GM19099 (cell line): ENCODE data around the gene SESTD1.

Source experiments
- POLR2A ChIP-seq: IDR thresholded peaks from 3 replicates; pipeline ENCODE4 v1.6.1; 2011; ENCODE audit warnings: low read depth; ENCODE audit not compliant: insufficient read length; ENCODE audit errors: extremely low read depth

Gene SESTD1

GRCh38 chr2:179179719-179180118 lies 84.9 kb downstream of the SESTD1 start:
- TF ChIP-seq POLR2A = no peak

DNA sequence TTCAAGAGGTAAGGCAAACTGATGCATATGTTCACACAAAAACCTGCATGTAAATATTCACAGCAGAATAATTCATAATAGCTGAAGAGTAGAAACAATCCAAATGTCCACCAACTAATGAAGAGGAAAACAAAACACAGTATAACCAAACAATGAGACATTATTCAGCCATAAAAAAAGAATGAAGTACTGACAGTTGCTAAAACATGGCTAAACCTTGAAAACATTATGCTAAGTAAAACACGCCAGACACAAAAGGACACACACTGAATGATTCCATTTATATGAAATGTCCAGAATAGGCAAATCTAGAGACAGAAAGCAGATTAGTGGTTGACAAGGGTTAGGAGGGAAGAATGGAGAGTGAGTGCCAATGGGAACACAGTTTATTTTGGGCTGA lies 86.9 kb downstream of the SESTD1 start:
- TF ChIP-seq POLR2A = no peak

GRCh38 chr2:179174240-179174639 lies 90.4 kb downstream of the SESTD1 start:
- no peak for TF ChIP-seq POLR2A

- TF ChIP-seq POLR2A = no peak
Measured at GRCh38 chr2:179172894-179173293, 91.7 kb downstream of the SESTD1 start.

DNA sequence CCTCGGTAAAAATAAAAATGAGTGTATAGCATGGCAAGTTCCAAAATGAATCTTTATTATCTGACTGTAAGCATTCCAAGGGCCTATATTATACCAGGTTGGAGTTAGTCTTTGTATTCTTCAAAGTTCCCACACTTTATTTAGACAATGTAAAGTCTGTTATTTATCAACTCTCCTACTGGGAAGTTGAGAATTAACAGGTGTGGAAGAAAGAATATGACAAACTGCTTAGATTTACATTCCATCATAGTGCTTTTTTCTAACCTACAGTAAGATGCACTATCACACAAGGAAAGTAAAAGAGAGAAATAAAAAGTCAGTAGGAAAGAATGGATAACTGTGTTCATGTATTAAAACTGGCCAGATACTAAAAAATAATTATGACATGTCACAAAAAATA lies 93.3 kb downstream of the SESTD1 start:
- TF ChIP-seq POLR2A = no peak

GRCh38 chr2:179170901-179171300 lies 93.7 kb downstream of the SESTD1 start:
- TF ChIP-seq POLR2A = no peak

DNA sequence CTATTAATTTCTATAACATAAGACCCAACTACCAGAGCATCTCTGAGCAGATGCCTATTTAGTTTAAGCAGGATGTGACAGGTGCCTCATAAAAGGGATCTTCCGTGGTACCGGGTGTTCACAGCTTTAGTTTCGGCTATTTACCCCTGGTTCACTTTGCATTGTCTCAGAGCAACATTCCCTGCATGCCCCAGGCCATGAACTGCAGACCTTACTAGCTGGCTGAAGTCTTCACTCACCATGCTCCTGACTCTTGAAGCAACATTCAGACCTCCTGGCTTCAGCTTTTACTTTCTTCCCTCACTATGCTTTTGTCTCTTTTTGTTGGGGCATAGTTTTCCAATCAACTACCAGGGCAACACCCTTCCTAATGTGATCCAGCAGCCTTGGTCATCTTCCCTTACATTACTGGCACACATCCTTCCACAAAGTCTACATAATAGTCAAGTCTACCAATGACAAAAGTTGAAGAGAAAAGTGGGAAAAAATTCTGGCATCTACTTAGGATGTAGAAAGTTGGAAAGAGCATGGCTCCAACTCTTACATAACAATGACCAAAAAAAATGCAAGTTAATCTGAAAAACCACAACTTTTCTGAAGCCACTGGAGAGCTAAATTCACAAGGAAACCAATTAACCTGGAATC lies 99.2 kb downstream of the SESTD1 start:
- no peak for TF ChIP-seq POLR2A

- no peak for TF ChIP-seq POLR2A
Measured at GRCh38 chr2:179141206-179141605, 123.4 kb downstream of the SESTD1 start.

DNA sequence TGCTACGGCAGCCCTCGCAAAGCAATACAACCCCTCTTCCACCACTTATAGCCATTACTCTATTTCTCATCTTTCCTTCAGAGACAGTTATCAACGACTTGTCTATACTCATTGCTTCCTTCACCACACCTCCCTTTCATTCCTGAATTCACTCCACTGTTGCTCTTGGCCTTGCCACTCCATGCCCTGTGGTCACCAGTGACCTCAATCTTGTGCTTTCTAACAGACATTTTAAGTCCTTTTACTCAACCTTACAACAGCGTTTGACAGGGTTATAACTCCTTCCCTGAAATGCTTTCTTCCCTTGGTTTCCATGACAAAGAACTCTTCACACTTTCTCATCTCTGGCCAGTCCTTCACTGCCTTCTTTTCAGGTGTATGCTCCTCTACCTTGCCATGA lies 124.1 kb downstream of the SESTD1 start:
- TF ChIP-seq POLR2A = no peak

- no peak for TF ChIP-seq POLR2A
Measured at GRCh38 chr2:179139506-179139905, 125.1 kb downstream of the SESTD1 start.

GRCh38 chr2:179137200-179137759 lies 127.4 kb downstream of the SESTD1 start:
- no peak for TF ChIP-seq POLR2A

GRCh38 chr2:179133016-179133415 lies 131.6 kb downstream of the SESTD1 start:
- no peak for TF ChIP-seq POLR2A

- no peak for TF ChIP-seq POLR2A
Measured at GRCh38 chr2:179132076-179132475, 132.6 kb downstream of the SESTD1 start.

GRCh38 chr2:179130560-179130959 lies 134.1 kb downstream of the SESTD1 start:
- no peak for TF ChIP-seq POLR2A

DNA sequence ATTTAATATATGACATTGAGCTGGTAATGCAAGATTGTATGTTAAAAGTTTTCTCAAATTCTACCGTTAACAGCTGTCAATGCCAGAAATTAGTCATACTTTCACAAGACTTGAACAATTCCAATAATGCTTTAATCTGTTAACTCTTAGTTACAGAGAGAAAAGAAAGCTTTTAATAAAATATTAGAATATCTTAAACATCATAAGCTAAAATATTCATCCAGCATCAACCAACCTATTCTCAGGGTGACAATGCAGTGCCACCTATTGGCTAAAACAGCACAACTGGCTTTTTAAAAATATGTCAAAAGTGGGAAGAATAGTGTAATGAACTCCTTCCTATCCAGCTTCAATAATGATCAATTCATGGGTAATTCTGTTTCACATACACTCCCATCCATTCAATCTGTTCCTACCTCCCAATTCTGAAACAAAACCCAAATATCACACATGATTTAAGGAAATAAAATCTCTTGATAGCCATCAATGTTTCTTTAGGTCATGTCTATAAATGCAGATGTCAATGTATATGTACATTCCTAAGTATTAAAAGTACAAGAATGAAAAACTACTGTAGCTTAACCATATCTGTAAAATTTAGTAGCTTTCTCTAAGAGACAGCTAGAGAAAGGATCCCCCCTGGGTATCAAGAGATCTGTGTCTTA lies 134.9 kb downstream of the SESTD1 start:
- TF ChIP-seq POLR2A = no peak

- TF ChIP-seq POLR2A = no peak
Measured at GRCh38 chr2:179125404-179125803, 139.2 kb downstream of the SESTD1 start.
